Posterior vena cava (tissue), 2 donors: ENCODE data around the gene NBAS. TPM values are rescaled to one million over a fixed set of nuclear protein-coding genes. Genes with fewer than 3 reads are reported as not detected.

Source experiments
- DNase-seq: peaks from one replicate; pipeline ENCODE4 v3.0.0-alpha.2; 2020; ENCODE audit warnings: low spot score
- intact Hi-C, 2 donors: fragments of 100-400 bp; cut with DNase I; formaldehyde crosslinking; loops; one replicate each; pipeline versions ENCODE4 v1.14.1 to v1.14.2; 2022 to 2023
- long read RNA-seq, 2 donors: library from polyadenylated mRNA; unstranded; transcript quantifications; one replicate each; pipeline ENCODE4 v2.0.0, GENCODE V29; 2020 to 2021
- total RNA-seq, 2 donors: library from RNA; stranded (reverse); fragmentation: NEBNext Ultra II Directional; extraction: Animal tissue kit (Norgen Biotek cat#: 25700); gene quantifications; one replicate each; pipeline ENCODE4 v1.2.1, GENCODE V29; 2021
- donor health status: DM: yes; HTN: yes; CAD: no.
- donor health status: DM: yes; HTN: yes; CAD: no.

Gene NBAS
- total RNA-seq: 10 to 100 TPM; 38.0 to 38.1 TPM
- long read RNA-seq, donor 1, partial matches to known transcripts: 2 of 14 reads
- long read RNA-seq, donor 1, other reads (novel, unspliced or antisense): 12 of 14 reads
- long read RNA-seq, donor 2, partial matches to known transcripts: 37 of 40 reads
- long read RNA-seq, donor 2, other reads (novel, unspliced or antisense): 3 of 40 reads

DNA sequence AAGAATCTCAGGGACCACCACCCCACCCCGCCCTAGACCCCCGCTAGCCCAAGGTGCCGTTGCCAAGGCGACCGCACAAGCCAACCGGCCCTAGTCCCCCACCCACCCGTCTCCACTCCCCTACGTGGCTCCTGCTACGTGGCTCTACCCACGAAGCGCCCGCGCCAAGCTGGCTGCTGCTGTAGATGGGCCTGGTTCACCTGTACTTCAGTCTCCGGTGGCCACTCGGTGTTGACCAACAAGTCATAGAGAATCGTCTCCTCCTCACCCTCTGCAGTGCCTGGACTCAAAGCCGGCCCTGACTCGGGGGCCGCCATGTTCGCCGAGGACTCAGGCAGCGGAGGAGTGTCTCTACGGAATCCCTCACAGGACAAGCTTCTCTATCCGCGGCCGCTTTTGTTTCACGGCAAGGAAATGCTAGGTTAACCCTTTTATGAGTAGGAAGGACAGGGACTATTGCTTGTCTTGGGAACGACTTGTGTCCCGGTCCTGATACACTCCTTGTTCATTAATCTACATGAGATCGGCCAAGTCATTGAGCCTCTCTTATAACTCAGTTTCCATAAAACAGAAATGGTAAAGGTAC lies at the start of gene NBAS:
Gene NBAS (minus strand): TSS at position 347 of the 586 bp plus-strand sequence. CDS start 30 bp downstream, at position 317.
- intact Hi-C loops: no loop called here
- peak; percentile 94 for DNase-seq

DNA sequence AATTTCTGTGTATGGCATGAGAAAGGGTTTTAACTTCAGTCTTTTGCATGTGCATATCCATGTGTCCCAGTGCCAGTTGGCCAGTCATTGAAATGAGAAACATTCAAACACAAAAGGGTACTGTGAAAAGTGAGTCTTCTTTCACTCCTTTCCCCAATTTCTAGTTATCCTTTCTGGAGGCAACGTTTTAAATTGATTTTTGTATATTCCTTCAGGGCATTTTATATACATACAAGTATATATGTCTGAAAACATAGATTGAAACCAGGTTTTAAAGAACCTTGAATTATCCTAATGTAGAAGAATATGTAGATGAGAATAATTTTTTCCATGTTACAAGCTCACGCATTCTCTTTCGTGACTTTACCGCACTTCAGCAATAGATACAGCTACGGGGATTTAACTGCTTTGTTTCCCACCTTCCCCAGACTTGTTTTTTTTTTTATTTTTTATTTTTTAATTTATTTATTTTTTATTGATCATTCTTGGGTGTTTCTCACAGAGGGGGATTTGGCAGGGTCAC lies 49.4 kb upstream of the NBAS start:
- DNase-seq: no peak
- intact Hi-C loops: no loop called here

DNA sequence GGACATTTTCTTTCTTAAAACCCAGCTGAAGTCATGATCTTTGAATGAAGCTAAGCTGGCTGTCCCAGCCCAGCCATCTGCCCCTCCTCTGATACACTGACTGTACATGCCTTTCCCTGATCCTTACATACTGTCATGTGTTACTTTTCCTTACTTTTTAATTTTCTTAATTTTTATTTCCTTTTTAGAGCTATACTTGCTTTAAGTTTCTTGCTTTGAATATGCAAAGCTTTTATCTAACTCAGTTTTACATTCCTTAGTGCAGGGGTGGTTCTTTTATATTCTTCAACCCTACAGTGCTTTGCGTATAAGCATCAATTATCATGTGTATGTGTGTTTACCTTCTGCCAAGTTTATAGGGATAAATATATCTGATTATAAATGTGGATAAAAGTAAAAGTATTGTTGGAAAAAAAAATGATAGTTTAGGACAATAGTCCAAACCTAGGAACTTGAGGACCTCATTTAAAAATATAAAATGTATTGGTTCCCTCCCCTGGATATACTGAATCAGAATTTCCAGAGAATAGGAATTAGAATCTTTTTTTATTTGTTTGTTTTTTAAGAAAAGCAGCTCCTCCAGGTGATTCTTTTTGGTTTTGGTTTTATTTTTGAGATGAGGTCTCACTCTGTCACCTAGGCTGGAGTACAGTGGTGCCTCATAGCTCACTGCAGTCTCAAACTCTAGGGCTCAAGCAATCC lies 48.4 kb upstream of the NBAS start:
- intact Hi-C loops: no loop called here

DNA sequence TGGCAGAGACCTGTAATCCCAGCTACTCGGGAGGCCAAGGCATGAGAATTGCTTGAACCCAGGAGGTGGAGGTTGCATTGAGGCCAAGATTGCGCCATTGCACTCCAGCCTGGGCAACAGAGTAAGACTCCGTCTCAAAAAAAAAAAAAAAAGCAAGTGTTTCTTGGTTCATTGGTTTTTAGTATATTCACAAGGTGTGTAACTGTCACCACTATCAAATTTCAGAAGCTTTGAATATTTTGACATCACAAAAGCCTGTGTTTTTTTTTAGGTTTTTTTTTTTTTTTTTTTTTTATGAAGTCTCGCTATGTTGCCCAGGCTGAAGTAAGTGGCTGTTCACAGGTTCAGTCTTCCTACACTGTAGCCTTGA lies 47.2 kb upstream of the NBAS start:
- intact Hi-C loops: no loop called here
- DNase-seq: no peak

More for the DNA sequence above, 48.4 kb upstream of the NBAS start:
- DNase-seq: no peak

DNA sequence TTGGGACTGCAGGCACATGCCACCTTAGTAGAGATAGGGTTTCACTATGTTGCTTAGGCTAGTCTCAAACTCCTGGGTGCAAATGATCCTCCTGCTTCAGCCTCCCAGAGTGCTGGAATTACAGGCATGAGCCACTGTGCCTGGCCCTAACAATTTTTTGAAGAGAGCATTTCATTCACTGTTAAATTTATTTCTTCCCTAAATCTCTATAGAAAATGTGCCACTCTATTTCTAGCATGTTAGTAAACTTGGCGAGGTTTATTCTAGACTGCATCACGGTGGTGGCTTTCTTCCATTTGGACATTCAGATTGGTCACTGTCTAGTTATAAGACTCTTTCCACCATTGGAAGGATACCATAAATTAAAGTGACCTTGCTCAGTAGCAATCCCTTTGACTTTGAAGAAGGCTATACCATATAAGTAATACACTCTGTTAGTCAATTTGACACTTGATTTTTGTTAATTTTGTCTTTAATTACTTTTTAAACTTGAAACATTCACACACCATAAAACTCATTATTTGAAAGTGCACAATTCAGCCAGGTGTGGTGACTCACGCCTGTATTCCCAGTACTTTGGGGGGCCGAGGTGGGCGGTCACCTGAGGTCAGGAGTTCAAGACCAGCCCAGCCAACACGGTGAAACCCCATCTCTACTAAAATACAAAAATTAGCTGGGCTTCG lies 46.7 kb upstream of the NBAS start:
- intact Hi-C loops: no loop called here
- DNase-seq: no peak

DNA sequence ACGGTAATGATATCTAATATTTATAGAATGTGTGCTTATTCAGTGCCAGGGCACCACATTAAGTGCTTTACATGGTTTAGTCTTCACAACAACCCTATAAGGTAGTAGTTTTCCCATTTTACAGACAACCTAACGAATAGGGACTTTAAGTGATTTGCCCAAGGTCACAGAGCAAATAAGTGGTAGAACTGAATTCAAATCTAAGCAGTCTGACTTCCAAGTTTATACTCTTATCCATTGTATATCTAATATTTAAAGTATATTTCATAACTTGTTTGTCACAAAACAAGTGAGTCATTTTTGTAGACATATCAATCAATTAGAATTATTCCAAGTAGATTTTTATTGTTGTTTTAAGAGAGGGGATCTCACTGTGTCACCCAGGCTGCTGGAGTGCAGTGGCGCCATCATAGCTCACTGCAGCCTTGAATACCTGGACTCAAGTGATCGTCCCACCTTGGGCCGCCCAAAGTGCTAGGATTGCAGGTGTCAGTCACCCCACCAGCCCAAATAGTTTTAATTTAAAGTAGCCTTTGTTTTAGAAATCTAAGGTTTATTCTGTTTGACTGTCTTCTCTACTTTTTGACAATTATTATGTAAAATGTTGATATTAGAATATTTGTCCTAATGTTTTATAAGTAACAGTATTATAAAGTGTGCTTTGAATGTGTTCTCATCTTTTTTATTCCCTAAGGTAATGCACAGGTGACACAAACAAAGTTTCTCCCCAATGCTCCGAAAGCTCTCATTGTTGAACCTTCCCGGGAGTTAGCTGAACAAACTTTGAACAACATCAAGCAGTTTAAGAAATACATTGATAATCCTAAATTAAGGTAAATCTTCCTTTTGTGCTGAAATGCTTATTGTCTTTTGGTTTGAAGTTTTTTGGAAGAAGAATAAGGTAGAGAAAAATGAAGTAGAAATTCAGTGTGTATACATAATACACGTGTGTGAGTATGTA lies 45.6 kb upstream of the NBAS start:
- intact Hi-C loops: no loop called here

DNA sequence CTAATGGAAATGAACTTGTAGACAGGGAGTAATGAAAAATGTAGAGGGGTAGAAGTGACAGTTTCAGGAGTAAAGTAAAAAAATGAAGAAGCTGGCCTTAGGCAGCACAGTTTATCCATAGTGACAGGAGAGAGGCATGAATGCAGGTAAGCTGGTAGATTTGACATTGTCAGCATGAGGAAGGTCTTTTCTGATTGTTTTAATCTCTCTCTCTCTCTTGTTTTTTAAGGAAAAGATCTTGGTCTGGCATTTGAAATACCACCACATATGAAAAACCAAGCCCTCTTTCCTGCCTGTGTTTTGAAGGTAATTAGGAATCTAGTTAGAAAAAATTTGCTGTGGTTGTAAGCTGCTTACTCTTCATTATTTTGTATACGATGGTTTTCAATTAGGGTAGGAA lies 44.6 kb upstream of the NBAS start:
- intact Hi-C loops: no loop called here
- no peak for DNase-seq

More for the DNA sequence above, 45.6 kb upstream of the NBAS start:
- DNase-seq: no peak

DNA sequence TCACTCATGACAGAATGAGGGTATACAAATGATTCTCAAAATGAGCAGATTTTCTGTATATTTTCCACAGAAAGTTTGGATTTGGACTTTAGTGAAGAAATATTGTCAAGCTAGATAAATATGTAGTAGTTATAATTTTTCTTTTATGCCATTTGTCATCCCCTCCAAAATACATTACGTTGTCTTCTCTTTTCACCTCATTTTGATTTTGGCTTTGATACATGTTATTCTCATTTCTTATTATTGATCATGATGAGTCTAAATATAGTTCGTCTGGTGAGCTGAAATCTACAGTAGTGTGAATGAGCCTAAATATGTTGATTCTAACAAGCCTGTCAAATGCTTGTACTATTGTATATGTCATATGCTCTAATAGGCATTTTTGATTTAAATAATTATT lies 42.8 kb upstream of the NBAS start:
- intact Hi-C loops: no loop called here
- DNase-seq: no peak

DNA sequence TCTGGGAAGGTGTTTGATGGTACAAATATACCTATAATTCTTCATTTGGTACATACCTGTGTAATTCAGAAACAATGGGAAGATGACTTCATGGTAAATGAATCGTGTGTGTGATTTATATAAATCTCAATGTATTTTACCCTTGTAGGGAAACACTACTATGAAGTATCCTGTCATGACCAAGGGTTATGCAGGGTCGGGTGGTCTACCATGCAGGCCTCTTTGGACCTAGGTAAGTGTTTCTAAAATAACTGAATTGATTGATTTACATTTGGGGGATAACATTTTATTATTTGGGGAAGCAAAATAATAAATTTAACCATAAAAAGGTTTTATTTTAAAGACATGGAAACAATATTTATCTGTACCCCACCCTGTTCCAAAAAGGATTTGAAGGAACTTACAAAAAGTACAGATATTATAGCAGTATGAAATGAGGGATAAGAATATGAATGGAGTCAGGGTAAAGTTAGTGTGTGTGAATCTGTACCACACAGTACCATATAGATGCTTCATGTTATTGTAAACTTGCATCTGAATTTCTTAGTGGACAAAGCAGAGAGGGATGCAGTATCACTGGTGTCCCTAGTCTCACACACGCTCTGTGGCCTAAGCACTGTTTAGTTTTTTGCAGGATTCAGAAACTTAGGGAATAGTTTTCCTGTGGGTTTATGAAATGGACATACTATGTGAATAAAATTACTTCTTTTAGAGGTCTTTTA lies 42.1 kb upstream of the NBAS start:
- no peak for DNase-seq
- intact Hi-C loops: no loop called here

DNA sequence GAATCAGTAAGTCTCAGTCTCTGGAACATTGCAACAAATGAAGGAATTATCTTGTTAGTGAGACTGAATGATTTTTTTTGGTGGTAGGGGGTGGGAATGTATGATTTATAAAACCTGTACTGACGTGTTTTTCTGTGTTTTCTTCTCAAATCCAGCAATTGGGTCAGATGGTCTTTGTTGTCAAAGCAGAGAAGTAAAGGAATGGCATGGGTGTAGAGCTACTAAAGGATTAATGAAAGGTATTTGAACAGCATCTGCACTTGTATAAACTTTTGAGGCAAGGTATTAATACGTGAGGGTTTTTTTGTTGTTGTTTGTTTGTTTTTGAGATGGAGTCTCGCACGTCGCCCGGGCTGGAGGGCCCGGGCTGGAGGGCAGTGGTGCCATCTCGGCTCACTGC lies 41.3 kb upstream of the NBAS start:
- no peak for DNase-seq
- intact Hi-C loops: no loop called here

DNA sequence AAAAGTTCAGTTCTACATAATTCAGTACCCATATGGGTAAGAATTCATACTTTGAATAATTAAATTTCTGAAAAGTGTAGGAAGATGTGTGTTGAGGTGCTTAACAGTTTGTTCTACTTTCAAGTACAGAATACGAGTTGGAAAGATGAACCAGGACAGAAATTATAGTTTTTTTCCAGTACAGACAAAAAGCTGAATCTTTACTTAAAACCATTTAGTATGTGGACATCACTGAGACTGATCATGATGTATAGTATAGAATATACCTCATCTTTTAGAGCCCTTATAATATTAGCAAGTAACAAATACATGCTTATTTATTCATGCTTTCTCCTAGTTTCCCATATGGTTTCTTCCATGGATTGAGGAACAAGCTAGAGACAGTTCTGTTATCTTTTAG lies 40.5 kb upstream of the NBAS start:
- intact Hi-C loops: no loop called here
- no peak for DNase-seq

DNA sequence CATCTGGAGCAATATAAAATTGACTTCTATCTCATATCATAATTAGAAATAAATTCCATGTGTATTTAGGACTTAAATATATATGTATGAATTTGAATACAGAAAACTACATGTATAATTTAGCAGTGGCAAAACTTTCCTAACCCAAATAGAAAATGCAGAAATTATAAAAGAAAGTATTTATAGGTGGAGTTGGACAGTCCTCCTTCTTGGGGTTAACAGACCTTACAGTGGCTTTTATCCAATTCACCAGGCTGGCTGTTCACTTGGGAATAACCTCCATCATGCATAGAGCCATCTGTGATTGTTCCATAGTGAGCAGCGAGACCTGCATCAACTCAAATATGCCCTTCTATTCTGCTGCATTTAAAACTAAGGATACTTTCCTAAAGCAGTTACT lies 38.9 kb upstream of the NBAS start:
- intact Hi-C loops: no loop called here
- DNase-seq: no peak

DNA sequence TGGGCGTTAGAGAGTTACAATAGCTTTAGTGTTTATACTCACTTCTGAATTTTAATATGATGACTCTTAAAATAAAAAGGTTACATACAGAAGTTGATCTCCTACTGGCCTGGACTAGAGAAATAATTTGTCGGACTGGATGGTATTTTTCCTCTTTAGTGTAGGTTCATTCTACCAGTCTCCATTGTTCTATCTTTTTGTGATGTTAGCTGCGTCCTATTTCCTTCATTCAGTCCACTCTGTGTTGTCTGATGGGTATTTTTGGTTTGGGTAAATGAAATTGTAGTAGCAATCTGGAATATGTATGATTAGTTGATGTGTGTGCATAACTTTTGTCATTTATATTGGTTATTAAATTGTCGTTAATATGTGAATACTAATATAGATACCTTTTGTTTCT lies 35.8 kb upstream of the NBAS start:
- DNase-seq: no peak
- intact Hi-C loops: no loop called here

DNA sequence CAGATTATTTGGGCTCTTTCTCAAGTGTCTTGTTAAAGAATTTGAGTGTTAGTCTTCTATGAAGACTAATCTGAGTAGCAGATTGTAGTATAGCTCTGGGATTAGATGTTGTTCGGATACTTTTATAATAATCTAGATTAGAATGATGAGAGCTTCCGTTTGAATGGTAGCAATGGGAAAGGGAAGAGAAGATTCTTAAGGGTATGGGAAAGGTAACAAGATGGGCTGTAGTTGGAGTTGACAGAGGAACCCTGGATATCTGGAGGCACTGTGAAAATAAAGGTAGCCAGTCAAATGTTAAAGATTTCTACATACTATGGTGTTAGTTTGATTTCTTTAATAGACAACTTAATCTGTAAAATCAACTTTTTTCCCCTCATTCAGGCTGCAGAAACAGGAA lies 35.2 kb upstream of the NBAS start:
- intact Hi-C loops: no loop called here
- DNase-seq: no peak

DNA sequence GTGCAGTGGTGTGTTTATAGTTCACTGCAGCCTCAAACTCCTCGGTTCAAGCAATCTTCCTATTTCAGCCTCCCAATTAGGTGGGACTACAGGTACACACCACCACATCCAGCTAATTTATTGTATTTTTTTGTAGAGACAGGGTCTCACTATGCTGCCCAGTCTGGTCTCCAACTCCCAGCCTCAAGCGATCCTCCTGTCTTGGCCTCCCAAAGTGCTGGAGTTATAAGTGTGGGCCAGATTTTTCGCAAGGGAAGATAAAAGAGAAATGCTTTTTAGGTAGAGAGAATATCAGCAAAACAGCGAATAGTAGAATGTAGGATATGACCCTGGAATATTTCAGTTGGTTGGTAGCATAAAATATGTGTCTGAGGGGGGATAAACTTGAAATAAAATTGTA lies 34.8 kb upstream of the NBAS start:
- DNase-seq: no peak
- intact Hi-C loops: no loop called here

DNA sequence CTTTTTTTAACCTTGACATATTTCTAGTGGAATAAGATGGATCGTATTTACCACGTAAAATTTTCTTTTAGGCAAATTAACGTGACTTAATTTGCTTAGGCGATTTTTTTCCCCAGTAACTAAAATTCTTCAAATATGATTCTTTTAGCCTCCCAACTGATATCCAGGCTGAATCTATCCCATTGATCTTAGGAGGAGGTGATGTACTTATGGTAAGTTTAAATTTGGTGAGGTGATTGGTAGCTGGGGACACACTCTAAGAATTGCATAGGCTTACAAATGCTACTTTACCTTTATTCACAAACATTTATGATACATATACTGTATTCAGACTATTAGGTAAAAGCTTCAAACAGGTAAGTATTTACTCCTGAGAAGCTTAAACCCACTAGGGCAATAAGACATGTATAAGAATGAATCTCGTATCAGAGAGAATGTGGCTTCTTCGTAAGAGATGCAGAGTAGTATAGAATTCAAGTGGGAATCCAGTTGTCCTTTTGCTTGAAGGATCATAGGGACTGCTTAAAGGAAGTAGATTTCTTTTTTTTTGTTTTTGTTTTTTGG lies 34.3 kb upstream of the NBAS start:
- intact Hi-C loops: no loop called here
- no peak for DNase-seq

DNA sequence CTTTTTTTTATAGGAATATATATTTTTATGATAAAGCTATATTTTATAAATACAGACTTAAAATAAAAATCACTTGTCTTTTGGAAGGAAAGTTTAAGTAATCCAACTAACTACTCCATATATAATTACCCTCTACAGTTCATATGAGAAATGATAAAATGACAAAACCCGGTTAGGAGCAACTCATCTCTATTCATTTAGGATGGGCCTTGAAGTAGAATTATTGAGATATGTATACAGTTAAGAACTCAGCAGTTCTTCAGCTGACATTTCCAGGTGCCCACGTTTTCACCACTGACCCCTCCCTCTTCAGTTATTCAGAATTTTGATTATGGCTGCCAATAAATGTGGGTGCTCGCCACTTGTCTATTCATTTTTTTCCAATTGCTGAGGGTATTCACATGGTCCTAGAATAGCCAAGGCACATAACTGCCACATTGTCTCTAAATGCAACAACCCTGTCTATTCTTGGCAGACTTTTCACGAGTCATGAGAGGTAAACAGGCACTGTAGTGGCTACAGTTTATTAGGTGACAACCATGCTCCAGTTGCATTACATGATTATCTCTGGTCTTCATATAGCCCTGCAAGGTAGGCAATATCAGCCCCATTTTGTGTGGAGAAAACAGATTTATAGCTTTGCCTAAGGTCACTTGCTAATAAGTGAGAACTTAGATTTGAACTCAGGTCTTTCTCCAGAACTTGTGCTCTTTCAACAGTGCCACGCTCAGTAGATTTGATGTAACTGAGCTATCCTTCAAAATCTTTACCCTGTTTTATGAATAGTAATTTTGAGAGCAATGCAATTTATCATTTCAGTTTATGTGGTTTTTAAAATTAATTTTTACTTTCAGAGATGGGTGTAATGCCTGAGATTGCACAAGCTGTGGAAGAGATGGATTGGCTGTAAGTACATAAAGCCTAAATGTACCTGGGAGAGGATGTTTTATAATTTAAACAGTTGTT lies 33.4 kb upstream of the NBAS start:
- intact Hi-C loops: no loop called here
- DNase-seq: no peak
